Activated naive CD4-positive, alpha-beta T cell (primary cell): ENCODE data around the gene FAM221B.

ENCODE experiments used
- DNase-seq, 4 experiments: peaks; one replicate each; lab custom pipeline; 2025; lab: John Stamatoyannopoulos, UW

The FAM221B gene

DNA sequence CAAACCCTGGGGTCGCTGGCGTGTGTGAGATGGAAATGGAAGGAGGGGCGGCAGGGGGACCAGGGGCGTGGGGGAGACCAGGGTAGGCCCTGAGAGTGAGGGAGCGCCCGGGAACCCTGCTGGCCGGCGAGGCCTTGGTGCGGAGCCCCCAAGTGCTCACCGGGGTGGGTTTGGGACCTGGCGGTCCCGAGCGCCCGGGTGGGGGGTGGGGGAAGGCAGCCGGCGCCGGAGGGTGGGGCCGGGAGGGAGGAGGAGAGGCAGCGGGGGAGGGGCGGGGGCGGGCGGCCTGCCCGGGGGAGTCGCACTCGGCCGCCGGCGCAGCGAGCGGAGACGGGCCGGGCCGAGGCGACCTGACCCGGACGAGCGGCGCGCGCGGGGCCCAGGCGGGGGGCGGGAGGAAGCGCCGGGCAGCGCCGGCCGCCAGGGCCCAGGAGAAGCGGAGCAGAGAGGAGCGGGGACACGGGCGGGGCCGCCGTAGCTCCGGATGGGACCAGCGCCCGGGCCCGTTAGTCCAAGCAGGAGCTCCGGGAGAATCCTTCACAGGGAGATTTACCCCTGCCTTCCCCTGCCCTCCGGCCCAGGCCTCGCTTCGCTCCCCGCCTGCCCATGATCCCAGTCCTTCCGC lies 37.1 kb downstream of the FAM221B start, which contains the start of gene NPR2:
Gene NPR2 (plus strand): TSS at position 295 of the 625 bp plus-strand sequence. CDS start 818 bp downstream, outside the sequence.
- DNase-seq = no peak

DNA sequence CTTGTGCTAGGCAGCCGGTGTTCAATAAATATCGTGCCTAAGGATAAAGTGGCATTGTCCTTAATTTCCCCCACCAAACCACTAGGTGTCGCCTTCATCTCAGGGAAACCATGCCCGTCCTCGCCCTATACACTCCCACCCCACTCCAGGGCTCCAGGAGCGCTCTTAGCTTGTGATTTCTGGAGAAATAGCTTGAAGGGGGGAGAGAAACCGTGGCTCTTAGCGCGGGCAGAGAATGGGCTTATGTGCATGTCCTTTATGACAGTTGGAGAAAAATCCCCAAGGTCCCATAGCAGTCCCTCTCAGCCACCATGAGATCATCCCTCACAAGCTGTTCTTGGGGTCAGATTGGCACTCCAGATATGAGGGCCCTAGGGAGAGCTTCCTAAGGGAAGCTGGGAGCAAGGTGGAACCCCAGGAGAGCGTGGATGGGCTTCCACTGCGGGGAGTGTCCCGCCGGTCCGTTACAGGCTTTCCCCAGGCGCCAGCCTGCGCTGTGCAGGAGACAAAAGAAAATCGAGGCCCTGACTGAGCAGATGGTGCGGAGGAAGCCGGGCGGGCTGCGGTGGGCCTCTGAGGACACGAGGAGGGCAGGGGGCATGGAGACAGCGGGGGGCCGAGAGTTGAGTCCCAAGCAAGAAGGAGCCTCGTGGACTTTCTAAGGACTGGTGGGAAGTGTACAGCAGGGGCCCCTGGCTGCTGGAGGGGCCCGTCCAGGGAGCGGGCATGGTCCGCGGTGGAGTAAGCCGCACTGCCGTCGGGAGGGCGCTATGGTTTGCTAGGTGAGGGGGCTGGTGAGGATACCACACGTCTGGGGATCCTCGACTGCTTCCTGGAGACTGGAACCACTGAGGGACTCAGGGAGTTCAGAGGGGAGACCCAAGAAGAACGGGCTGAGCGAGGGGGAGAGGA lies 37.9 kb downstream of the FAM221B start:
- peak in 2 of 4 experiments; percentile 8 to 23 for DNase-seq

GRCh38 chr9:35790025-35790384 lies 38.5 kb downstream of the FAM221B start:
- no peak for DNase-seq

- no peak for DNase-seq
Measured at GRCh38 chr9:35789541-35789940, 39.0 kb downstream of the FAM221B start.

GRCh38 chr9:35783418-35783817 lies 45.1 kb downstream of the FAM221B start:
- DNase-seq = no peak

GRCh38 chr9:35781066-35781465 lies 47.5 kb downstream of the FAM221B start:
- DNase-seq = no peak

- DNase-seq = no peak
Measured at GRCh38 chr9:35778496-35778895, 50.0 kb downstream of the FAM221B start.

DNA sequence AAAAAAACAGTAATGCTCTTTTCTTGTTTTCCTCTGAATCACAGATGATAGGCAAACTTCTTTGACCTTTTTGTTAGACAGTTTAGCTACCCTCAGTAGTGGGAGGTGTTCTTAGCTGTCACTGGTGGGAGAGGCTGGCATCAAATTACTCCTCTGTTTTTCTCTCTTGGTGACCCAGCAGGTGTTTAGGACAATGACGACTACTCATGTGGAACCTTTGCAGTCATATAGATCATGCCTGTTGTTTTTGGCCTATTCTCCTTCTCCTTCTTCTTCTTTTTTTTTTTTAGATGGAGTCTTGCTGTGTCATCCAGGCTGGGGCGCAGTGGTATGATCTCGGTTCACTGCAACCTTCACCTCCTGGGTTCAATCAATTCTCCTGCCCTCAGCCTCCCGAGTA lies 52.5 kb downstream of the FAM221B start:
- no peak for DNase-seq

DNA sequence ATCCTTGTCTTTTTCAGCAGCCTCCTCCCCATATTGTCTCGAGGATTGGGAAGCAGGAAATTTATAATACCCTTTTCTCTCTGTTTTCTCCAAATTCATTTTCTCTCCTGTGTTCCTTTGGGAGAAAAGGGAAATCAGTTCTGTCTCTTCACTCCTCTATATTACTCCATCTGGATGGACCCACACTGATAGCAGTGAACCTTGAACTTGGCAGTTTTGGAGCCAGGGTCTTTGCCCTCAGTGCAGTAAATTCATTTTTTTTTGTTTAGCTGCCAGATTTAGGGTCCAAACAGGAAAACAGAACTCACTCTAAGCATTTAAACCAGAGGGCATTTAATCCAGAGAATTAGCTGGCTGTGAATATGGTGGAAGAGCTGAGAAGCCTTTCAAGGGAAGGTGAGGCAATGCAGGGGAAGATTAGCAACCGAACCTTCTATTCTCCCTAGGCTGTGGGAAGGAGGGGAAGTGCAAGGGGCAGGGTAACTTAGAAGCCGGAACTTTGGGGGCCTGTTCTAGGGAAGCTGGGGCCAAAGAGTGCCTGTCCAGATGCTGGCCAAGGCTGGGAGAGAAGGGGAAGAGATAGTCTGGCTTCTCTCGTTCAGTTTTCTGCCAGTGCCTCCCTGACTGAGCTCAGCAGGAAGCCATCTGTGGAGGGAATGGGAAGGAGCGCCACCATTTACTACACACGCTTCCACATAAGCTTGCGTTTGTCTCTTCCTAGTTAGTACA lies 53.5 kb downstream of the FAM221B start:
- no peak for DNase-seq

DNA sequence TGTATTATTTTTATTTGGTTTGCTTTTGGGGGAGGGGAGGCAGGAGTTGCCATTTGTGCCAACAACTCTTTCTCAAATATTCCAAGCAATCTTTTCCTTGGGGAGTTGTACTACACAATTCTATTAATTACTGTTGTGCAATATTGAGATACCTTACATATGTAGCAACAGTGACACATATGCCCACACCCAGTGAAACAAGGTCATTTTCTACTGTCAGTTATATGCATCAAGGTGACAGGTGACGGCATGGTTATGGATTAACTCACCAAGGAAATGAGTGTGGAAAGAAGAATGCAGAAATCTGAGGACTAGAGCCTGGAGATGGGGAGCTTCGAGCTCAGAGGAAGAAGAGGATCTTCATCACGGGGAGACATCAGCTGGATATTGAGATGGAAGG lies 56.6 kb downstream of the FAM221B start:
- no peak for DNase-seq

DNA sequence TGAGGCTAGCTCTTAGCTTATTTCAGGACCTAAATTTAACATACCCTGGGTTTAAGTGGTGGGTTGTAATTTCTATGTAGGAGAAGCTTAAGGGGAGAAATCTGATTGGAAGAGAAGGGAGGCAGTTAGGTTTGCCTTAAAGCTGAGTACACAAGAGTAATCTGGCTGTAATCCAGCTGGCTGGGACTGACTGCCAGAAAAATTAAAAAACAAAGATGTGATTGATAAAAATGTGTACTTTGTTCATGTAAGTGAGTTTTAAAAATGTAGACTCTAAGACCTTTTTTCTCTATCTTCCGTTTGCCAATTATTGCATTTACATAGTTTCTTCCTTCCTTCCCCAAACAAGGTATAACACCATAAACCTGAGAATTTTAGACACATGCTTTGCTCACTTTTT lies 57.0 kb downstream of the FAM221B start:
- no peak for DNase-seq

GRCh38 chr9:35771075-35771433 lies 57.5 kb downstream of the FAM221B start:
- DNase-seq = no peak

- no peak for DNase-seq
Measured at GRCh38 chr9:35769763-35770162, 58.8 kb downstream of the FAM221B start.

GRCh38 chr9:35767458-35767857 lies 61.1 kb downstream of the FAM221B start:
- no peak for DNase-seq

- no peak for DNase-seq
Measured at GRCh38 chr9:35766997-35767396, 61.5 kb downstream of the FAM221B start.
